ENCODE measurements around the gene AK5. TPM values are rescaled to one million over a fixed set of nuclear protein-coding genes. Genes with fewer than 3 reads are reported as not detected.
"Not testable (repeated sequence)": the region's sequence is repeated elsewhere in the genome, so short reads cannot be mapped to it uniquely, and the experiment has no call there.

The AK5 gene
- total RNA-seq, 4 donors from 2014 or later, result 16.7 to 21.3 (median 20.0) TPM

GRCh38 chr1:77416692-77417450, 135.1 kb downstream of the AK5 start:
- no peak overlapping the region for H3K27ac ChIP-seq

DNA sequence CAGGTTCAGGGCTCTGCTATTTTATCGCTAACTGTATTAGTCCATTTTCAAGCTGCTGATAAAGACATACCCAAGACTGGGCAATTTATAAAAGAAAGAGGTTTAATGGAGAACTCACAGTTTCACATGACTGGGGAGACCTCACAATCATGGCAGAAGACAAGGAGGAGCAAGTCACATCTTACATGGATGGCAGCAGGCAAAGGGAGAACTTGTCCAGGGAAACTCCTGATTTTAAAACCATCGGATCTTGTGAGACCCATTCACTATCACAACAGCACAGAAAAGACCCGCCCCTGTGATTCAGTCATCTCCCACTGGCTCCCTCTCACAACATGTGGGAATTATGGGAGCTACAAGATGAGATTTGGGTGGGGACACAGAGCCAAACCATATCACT, 136.2 kb downstream of the AK5 start:
- H3K9me3 ChIP-seq; H3K4me3 ChIP-seq; H3K27ac ChIP-seq; H3K27me3 ChIP-seq; H3K36me3 ChIP-seq; H3K4me1 ChIP-seq; DNase-seq (ENCODE audit: low spot score in 2 of 2): not testable (repeated sequence)
- 96 to 98% methylated on average over 3 of the region's 3 CpGs for WGBS, 2 donors

More at GRCh38 chr1:77416692-77417450, 135.1 kb downstream of the AK5 start:
- Histone ChIP-seq H3K4me3 (no peak overlapping the region), H3K27me3 (no peaks in the 10 kb centered on the region), H3K9me3 (no peaks in the 10 kb centered on the region), H3K36me3 (peaks cover 0 to 5% (median 0%) of the 10 kb centered on the region in 3 donors), H3K4me1 (peaks cover 0 to 5% (median 0%) of the 10 kb centered on the region in 4 donors)
- TF ChIP-seq CTCF (IDR thresholded peaks at IDR 0.05) (peak in 1 of 5 experiments; percentile 16), EP300 (IDR thresholded peaks at IDR 0.05) (no peak)
- WGBS, 2 donors, result 86 to 89% methylated on average over 5 of the region's 5 CpGs
- DNase-seq (ENCODE audit: low spot score in 2 of 2), result no peak

DNA sequence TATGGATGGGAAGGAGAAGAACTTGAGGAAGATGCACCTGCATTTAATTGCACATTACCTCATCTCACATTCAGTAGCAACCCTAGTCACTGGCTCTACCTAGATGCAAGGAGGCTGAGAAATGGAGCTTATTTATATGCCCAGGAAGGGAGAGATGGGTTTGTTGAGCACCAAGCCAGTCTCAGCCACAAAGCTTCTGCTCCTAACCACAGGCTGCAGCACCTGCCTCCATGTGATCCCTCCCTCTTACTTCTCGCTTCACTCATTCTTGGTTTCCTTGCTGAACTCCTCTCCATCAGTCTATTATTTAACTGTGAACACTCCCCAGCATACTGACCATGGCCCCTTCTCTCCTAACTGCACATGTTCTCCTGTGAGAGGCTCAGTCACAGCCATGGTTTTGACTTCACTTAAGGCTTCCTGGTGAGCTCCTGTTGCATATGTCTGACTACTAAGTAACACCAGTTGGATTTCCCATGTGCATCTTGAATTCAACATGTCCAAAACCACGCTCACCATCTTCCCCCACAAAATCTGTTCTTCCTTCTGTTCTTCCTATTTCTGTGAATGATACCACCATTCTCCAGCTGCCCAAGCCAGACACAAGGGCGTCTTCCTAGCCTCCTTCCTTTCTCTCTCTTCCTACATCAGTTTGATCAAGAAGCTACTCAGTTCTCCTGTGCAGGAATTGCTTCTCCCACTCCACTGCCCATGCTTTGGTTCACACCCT, 139.8 kb downstream of the AK5 start:
- H3K36me3 ChIP-seq, result no peaks in the 10 kb centered on the region
- no peak for TF ChIP-seq CTCF (IDR thresholded peaks at IDR 0.05)
- TF ChIP-seq EP300 (IDR thresholded peaks at IDR 0.05), result no peak
- no peak for TF ChIP-seq POLR2A (IDR thresholded peaks at IDR 0.05)
- no peak overlapping the region for H3K4me3 ChIP-seq
- no peaks in the 10 kb centered on the region for H3K9me3 ChIP-seq
- 91 to 92% methylated on average over 3 of the region's 3 CpGs for WGBS, 2 donors
- peaks cover 0 to 5% (median 0%) of the 10 kb centered on the region in 4 donors for H3K4me1 ChIP-seq
- no peaks in the 10 kb centered on the region for H3K27me3 ChIP-seq
- DNase-seq (ENCODE audit: low spot score in 2 of 2), result no peak
- H3K27ac ChIP-seq, result no peak overlapping the region

GRCh38 chr1:77424236-77424635, 142.4 kb downstream of the AK5 start:
- TF ChIP-seq CTCF (IDR thresholded peaks at IDR 0.05) (no peak), POLR2A (IDR thresholded peaks at IDR 0.05) (no peak), EP300 (IDR thresholded peaks at IDR 0.05) (no peak)
- H3K27ac ChIP-seq, result no peak overlapping the region
- peaks cover 0 to 9% (median 0%) of the 10 kb centered on the region in 4 donors for H3K9me3 ChIP-seq
- DNase-seq (ENCODE audit: low spot score in 2 of 2), result no peak
- peaks cover 0 to 5% (median 0%) of the 10 kb centered on the region in 4 donors for H3K4me1 ChIP-seq
- no peaks in the 10 kb centered on the region for H3K27me3 ChIP-seq
- no peak overlapping the region for H3K4me3 ChIP-seq
- H3K36me3 ChIP-seq, result no peaks in the 10 kb centered on the region

DNA sequence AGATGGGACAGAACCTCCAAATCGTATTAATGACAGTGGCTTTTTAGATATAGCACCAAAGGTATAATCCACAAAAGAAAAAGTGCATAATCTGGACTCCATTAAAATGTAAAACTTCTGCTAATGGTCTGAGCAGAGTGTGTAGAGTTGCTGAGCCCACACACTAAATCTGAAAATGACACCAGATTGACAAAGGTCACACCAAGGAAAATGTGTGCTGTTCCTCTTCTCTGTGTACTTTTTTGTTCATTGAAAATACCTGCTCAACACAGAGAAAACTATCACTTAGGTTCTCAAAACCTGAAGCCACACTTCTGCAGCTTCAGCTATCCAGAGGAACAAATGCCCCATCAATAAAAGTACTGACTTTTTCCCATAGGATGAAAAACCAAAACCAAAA, 146.2 kb downstream of the AK5 start:
- no peak for DNase-seq (ENCODE audit: low spot score in 2 of 2)
- Histone ChIP-seq H3K9me3 (peaks cover 0 to 9% (median 0%) of the 10 kb centered on the region in 4 donors), H3K4me3 (no peak overlapping the region), H3K4me1 (peaks cover 0 to 14% (median 0%) of the 10 kb centered on the region in 4 donors), H3K27ac (no peak overlapping the region), H3K27me3 (no peaks in the 10 kb centered on the region), H3K36me3 (no peaks in the 10 kb centered on the region)
- 93 to 100% methylated on average over 1 of the region's 1 CpG for WGBS, 2 donors
- TF ChIP-seq CTCF (IDR thresholded peaks at IDR 0.05) (no peak), POLR2A (IDR thresholded peaks at IDR 0.05) (no peak), EP300 (IDR thresholded peaks at IDR 0.05) (no peak)

Data from tibial nerve (tissue), 4 donors.